ENCODE data around the gene RPL29. TPM values are rescaled to one million over a fixed set of nuclear protein-coding genes. Genes with fewer than 3 reads are reported as not detected.

RPL29 gene
- total RNA-seq, 2 donors from 2014 or later: 1,051 to 1,273 TPM

- Histone ChIP-seq H3K4me3 (no peak overlapping the region), H3K9me3 (no peaks in the 10 kb centered on the region), H3K27ac (no peak overlapping the region), H3K4me1 (no peaks in the 10 kb centered on the region), H3K9ac (ENCODE audit: low read depth in 2 of 2, low read length in 2 of 2) (no peak overlapping the region), H3K27me3 (no peaks in the 10 kb centered on the region), H3K36me3 (no peaks in the 10 kb centered on the region)
- intact Hi-C loops (cut with DNase I): no loop called here
- no peak for TF ChIP-seq CTCF (IDR thresholded peaks at IDR 0.05)
- DNase-seq: no peak
These were observed 32.7 kb downstream of the RPL29 start for GRCh38 chr3:51962854-51963530.

- H3K27ac ChIP-seq: no peak overlapping the region
- H3K4me1 ChIP-seq: no peaks in the 10 kb centered on the region
- TF ChIP-seq CTCF (IDR thresholded peaks at IDR 0.05): no peak
- no peak overlapping the region for H3K9ac ChIP-seq (ENCODE audit: low read depth in 2 of 2, low read length in 2 of 2)
- DNase-seq: no peak
- intact Hi-C loops (cut with DNase I): no loop called here
- no peak overlapping the region for H3K4me3 ChIP-seq
- H3K9me3 ChIP-seq: no peaks in the 10 kb centered on the region
- no peaks in the 10 kb centered on the region for H3K36me3 ChIP-seq
- H3K27me3 ChIP-seq: no peaks in the 10 kb centered on the region
These were observed 33.8 kb downstream of the RPL29 start for GRCh38 chr3:51961602-51962569.

- peaks cover 6% of the 10 kb centered on the region for H3K4me1 ChIP-seq
- intact Hi-C loops (cut with DNase I): no loop called here
- no peaks in the 10 kb centered on the region for H3K36me3 ChIP-seq
- no peak overlapping the region for H3K9ac ChIP-seq (ENCODE audit: low read depth in 2 of 2, low read length in 2 of 2)
- DNase-seq: no peak
- H3K9me3 ChIP-seq: no peaks in the 10 kb centered on the region
- H3K27ac ChIP-seq: no peak overlapping the region
- H3K27me3 ChIP-seq: no peaks in the 10 kb centered on the region
- no peak for TF ChIP-seq CTCF (IDR thresholded peaks at IDR 0.05)
- H3K4me3 ChIP-seq: no peak overlapping the region
These were observed 34.7 kb downstream of the RPL29 start for GRCh38 chr3:51961011-51961410.

GRCh38 chr3:51960386-51960785, 35.3 kb downstream of the RPL29 start:
- no peak overlapping the region for H3K4me3 ChIP-seq
- H3K9ac ChIP-seq (ENCODE audit: low read depth in 2 of 2, low read length in 2 of 2): no peak overlapping the region
- DNase-seq: no peak
- H3K27ac ChIP-seq: no peak overlapping the region
- no peak for TF ChIP-seq CTCF (IDR thresholded peaks at IDR 0.05)
- intact Hi-C loops (cut with DNase I): no loop called here
- no peaks in the 10 kb centered on the region for H3K9me3 ChIP-seq
- H3K27me3 ChIP-seq: no peaks in the 10 kb centered on the region
- H3K4me1 ChIP-seq: peaks cover 6% of the 10 kb centered on the region
- no peaks in the 10 kb centered on the region for H3K36me3 ChIP-seq

- Histone ChIP-seq H3K4me3 (no peak overlapping the region), H3K9ac (ENCODE audit: low read depth in 2 of 2, low read length in 2 of 2) (no peak overlapping the region), H3K4me1 (peaks cover 6% of the 10 kb centered on the region), H3K9me3 (no peaks in the 10 kb centered on the region), H3K36me3 (no peaks in the 10 kb centered on the region), H3K27me3 (no peaks in the 10 kb centered on the region), H3K27ac (no peak overlapping the region)
- TF ChIP-seq CTCF (IDR thresholded peaks at IDR 0.05): no peak
- intact Hi-C loops (cut with DNase I): no loop called here
- DNase-seq: no peak
These were observed 36.0 kb downstream of the RPL29 start for GRCh38 chr3:51959651-51960050.

All from colonic mucosa (tissue), 4 donors.